ENCODE measurements around the gene FAM170B. TPM values are rescaled to one million over a fixed set of nuclear protein-coding genes. Genes with fewer than 3 reads are reported as not detected.

Gene FAM170B
- total RNA-seq, 1 donor from 2014 or later: not detected

DNA sequence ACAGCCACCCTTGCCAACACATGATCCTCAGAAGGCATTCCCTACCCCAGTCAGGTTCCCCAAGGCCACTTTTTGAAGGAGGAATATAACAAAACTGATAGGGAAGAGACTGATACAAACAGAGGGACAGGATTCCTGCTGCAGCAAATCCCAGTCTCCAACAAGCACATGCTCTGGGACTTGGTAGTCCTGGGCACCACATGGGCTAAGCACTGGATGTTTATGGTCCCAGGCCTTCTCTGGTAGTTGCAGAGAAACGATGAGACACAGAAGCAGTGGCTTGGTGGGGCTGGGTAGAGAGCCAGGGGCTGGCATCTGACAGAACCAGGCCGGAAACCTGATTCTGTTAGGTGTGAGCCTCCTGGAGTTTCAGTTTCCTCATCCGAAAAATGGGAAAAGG is 21.7 kb downstream of the FAM170B start:
- Mint-ChIP-seq H3K36me3 (ENCODE audit: low read depth) (peaks cover 2% of the 10 kb centered on the region), H3K9me3 (ENCODE audit: low read depth) (no peaks in the 10 kb centered on the region), H3K4me1 (ENCODE audit: low read depth) (peaks cover 24% of the 10 kb centered on the region), H3K27me3 (ENCODE audit: low read depth) (no peaks in the 10 kb centered on the region), H3K4me3 (ENCODE audit: unreplicated experiment) (no peak overlapping the region), H3K27ac (ENCODE audit: unreplicated experiment) (no peak overlapping the region)
- no peak for DNase-seq (ENCODE audit: low spot score)
- TF ChIP-seq, protein P1, sequence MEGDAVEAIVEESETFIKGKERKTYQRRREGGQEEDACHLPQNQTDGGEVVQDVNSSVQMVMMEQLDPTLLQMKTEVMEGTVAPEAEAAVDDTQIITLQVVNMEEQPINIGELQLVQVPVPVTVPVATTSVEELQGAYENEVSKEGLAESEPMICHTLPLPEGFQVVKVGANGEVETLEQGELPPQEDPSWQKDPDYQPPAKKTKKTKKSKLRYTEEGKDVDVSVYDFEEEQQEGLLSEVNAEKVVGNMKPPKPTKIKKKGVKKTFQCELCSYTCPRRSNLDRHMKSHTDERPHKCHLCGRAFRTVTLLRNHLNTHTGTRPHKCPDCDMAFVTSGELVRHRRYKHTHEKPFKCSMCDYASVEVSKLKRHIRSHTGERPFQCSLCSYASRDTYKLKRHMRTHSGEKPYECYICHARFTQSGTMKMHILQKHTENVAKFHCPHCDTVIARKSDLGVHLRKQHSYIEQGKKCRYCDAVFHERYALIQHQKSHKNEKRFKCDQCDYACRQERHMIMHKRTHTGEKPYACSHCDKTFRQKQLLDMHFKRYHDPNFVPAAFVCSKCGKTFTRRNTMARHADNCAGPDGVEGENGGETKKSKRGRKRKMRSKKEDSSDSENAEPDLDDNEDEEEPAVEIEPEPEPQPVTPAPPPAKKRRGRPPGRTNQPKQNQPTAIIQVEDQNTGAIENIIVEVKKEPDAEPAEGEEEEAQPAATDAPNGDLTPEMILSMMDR (IDR thresholded peaks at IDR 0.05): no peak

DNA sequence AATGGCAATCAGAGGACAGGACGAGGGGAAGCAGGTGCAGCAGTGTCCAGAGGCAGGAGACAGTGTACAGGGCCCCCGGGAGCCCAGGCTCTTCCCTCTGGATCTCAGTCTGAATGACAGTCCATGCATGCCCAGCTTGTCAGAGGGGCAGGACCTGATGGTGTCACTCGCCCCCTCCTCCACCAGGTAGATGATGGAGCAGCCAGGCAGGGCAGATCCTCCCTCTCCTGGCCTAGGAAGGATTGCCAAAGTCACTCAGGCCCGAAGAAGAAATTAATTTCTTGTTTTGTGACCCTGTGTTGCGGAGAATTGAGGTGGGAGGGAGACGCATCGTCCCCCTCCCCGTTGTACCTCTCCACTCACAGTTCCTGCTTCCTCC is 22.5 kb downstream of the FAM170B start:
- Mint-ChIP-seq H3K27ac (ENCODE audit: unreplicated experiment) (no peak overlapping the region), H3K9me3 (ENCODE audit: low read depth) (no peaks in the 10 kb centered on the region), H3K4me1 (ENCODE audit: low read depth) (peaks cover 32% of the 10 kb centered on the region), H3K27me3 (ENCODE audit: low read depth) (no peaks in the 10 kb centered on the region), H3K36me3 (ENCODE audit: low read depth) (peaks cover 2% of the 10 kb centered on the region), H3K4me3 (ENCODE audit: unreplicated experiment) (no peak overlapping the region)
- DNase-seq (ENCODE audit: low spot score): no peak
- TF ChIP-seq, protein P1 (IDR thresholded peaks at IDR 0.05): no peak

DNA sequence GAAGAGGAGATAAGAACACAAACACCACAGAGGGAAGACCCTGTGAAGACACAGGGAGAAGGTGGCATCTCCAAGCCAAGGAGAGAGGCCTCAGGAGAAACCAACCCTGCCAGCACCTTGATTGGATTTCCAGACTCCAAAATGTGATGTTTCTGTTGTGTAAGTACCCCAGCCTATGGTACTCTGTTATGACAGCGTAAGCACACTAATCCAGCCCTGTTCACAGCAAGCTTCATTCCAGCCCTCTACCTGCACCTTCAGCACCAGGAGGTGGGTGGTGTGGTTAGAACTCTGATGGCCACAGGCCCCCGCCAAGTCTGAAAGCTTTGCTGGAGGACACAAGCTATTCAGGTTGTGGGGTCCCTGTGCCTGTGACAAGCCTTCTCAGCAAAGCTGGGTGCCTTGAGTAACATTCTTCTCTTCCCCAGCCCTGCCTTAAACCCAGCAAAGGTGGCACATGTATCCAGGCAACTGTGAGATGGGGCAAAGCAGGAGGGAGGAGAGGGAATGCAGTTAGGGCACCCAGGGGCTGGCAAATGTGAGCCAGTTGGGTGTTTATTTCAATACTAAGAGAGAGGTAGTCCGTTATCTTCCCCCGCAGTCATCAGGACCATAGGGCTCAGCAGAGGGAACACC is 23.0 kb downstream of the FAM170B start:
- Mint-ChIP-seq H3K36me3 (ENCODE audit: low read depth) (peaks cover 2% of the 10 kb centered on the region), H3K27me3 (ENCODE audit: low read depth) (no peaks in the 10 kb centered on the region), H3K9me3 (ENCODE audit: low read depth) (no peaks in the 10 kb centered on the region), H3K4me1 (ENCODE audit: low read depth) (peaks cover 32% of the 10 kb centered on the region), H3K27ac (ENCODE audit: unreplicated experiment) (no peak overlapping the region), H3K4me3 (ENCODE audit: unreplicated experiment) (no peak overlapping the region)
- no peak for DNase-seq (ENCODE audit: low spot score)
- TF ChIP-seq, protein P1 (IDR thresholded peaks at IDR 0.05): no peak

DNA sequence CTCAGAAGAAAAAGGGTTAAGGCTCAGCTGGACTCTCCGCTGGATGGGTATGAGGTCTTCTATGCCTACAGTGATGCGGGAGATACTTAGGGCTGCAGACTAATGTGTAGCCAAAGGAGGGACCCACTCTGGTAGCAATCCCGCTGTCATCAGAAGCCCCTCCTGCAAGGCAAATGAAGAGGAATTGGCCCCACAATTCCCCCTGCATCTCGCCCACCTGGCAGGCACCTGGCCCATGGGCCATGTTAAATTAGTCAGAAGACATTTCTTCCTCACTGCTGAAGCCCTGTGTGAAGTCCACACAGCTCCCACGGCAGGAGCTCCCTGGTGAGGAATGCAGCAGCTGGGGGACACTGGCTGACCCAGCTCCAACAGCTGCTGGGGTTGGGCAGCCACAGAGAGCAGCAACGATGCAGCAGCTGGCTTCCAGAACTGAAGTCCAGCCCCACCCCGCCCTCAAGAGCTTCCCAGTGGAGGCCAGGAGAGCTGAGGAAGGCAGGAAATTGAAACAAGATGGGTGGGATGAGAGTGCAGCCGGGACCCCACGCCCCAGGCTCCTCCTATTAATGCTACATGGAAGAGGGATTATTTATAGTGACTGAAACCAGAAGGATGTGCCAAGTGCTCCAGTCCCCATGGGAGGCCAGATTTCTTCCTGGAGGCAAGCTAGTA is 24.0 kb downstream of the FAM170B start:
- peaks cover 2% of the 10 kb centered on the region for H3K36me3 Mint-ChIP-seq (ENCODE audit: low read depth)
- no peaks in the 10 kb centered on the region for H3K27me3 Mint-ChIP-seq (ENCODE audit: low read depth)

DNA sequence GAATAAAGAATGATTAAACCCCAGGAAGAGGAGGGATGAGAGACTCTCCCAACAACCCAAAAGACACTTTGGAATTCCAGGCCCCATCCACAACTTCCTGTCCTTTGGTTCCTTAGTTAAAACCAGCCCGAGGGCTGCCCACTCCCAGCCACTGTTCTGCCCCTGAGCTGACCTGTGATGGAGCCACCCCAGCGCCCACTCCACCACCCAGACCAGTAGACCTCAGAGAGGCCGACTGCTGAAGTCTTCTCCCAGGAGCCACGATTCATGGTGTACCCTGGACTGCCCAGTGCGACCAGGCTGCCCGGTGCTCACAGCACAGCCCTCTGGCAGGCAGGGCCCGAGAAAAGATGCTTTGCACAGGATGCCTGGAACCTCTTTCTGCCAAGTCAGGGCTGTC is 25.2 kb downstream of the FAM170B start:
- Mint-ChIP-seq H3K4me3 (ENCODE audit: unreplicated experiment) (no peak overlapping the region), H3K27me3 (ENCODE audit: low read depth) (no peaks in the 10 kb centered on the region), H3K27ac (ENCODE audit: unreplicated experiment) (no peak overlapping the region), H3K4me1 (ENCODE audit: low read depth) (peaks cover 22% of the 10 kb centered on the region), H3K9me3 (ENCODE audit: low read depth) (no peaks in the 10 kb centered on the region), H3K36me3 (ENCODE audit: low read depth) (peaks cover 4% of the 10 kb centered on the region)
- DNase-seq (ENCODE audit: low spot score): no peak
- TF ChIP-seq, protein P1 (IDR thresholded peaks at IDR 0.05): no peak

More for the DNA sequence above, 24.0 kb downstream of the FAM170B start:
- DNase-seq (ENCODE audit: low spot score): no peak
- peak overlapping the region; percentile 9 for H3K4me3 Mint-ChIP-seq (ENCODE audit: unreplicated experiment)
- H3K27ac Mint-ChIP-seq (ENCODE audit: unreplicated experiment): peak overlapping the region; percentile 63
- H3K9me3 Mint-ChIP-seq (ENCODE audit: low read depth): no peaks in the 10 kb centered on the region
- TF ChIP-seq, protein P1 (IDR thresholded peaks at IDR 0.05): no peak
- H3K4me1 Mint-ChIP-seq (ENCODE audit: low read depth): peaks cover 31% of the 10 kb centered on the region
